Stimulated activated CD4-positive, alpha-beta T cell treated with anti-CD3 and anti-CD28 coated beads, TNF-alpha, amount 100 ng/mL, for 1 hour (primary cell): ENCODE measurements around the gene ZCCHC17.

ENCODE experiments used
- DNase-seq, 3 donors: peaks; one replicate each; pipeline ENCODE4 v3.0.0-alpha.2; 2020; ENCODE audit warnings: low read depth in 3 of 3, low spot score in 1 of 3

The ZCCHC17 gene

DNA sequence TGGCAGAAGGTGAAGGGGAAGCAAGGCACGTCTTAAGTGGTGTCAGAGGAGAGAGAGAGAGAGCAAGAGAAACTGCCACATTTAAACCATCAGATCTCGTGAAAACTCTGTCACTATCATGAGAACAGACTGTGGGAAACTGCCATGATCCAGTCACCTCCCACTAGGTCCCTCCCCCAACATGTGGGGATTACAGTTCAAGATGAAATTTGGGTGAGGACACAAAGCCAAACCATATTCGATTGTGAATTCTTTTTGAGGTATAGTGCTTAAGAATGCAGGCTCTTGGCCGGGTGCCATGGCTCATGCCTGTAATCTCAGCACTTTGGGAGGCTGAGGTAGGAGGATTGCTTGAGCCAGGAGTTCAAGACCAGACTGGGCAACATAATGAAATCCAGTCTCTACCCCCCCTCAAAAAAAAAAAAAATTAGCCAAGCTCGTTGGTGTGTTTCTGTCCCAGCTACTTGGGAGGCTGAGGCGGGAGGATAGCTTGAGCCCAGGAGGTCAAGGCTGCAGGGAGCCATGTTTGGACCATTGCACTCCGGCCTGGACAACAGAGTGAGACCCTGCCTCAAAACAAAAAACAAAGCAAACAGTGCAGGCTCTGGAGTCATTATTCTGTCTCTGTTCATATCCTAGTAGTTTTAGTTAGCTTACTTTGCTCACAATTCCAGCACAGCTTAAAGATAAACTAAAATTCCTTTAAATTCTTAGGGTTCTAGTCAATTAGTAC, 6.0 kb downstream of the ZCCHC17 start:
- DNase-seq: no peak

DNA sequence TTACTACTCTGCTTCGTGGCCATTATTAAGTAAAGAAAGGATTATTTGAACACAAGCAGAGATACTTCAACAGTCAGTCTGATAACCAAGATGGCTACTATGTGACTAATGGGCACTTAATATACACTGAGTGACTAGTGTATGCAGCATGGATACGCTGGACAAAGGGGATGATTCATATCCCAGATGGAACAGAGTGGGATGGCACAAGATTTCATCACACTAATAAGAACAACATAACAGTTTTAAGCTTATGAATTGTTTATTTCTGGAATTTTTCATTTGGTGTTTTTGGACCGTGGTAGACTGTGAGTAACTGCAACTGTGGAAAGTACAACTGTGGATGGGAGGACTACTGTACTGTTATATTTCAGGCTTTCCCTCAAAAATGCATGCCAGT, 9.4 kb downstream of the ZCCHC17 start:
- no peak for DNase-seq

DNA sequence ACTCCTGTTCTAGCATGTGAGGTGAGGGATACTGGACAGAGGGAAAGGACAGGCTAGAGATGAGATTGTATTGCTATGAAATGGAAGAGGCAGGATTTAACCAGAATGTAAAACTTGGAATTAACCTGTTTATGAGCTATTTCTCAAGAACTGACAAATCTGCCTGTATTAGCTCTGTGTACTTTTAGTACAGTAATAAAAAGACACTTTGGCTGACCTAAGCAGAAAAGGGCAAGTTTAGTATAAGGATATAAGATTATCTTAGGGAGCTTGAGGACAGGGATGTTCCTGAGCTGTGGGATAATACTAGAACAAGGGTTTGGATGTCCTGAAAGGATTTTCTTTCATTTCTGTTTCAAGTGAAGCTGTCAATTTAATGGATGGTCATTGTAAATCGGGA, 11.2 kb downstream of the ZCCHC17 start:
- no peak for DNase-seq

DNA sequence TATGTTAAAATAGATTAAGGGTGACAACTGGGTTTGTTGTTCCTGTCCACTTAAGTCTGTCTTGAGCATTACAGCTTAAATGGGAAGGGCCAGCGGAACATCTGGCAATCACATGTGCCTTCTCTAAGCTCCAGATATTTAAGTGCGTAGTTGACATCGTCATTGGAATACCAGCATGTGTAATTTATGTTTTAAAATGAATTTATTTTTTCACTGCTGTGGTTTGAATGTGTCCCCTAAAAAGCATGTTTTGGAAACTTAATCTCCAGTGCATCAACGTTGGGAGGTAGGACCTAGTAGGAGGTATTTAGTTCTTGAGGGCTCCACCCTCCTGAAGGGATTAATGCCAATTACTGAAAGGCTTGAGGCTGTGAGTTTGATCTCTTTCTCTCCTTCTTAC, 13.4 kb downstream of the ZCCHC17 start:
- no peak for DNase-seq

DNA sequence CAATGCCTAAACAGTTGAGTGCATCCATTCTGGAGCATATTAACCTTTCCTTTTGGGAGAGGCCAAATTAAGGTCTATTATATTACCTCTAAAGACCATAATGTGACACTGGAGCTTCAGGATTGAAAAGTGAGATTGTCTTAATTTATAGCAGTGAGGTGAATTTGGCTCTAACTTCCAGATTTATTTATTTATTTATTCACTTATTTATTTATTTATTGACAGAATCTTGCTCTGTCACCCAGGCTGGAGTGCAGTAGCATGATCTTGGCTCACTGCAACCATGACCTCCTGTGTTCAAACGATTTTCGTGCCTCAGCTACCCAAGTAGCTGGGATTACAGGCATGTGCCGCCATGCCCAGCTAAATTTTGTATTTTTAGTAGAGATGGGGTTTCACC, 19.1 kb downstream of the ZCCHC17 start:
- no peak for DNase-seq

DNA sequence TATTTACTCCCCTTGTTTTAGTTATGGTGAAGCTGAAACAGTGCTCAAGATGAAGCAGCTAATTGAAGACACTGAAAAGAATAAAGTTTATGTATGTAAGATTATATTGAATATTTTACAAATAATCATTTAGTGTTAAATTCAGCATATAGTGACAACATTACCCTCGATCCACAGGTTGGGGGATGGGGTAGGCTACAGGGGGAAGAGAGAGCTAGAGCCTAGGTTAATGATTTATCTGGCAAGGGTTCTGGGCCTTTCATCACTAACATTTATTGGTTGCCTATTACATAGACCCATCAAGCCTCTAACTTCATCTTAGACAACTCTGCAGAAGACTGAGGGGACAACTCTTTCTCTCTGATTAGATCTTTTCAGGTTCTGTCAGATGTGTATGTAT, 21.3 kb downstream of the ZCCHC17 start:
- no peak for DNase-seq

DNA sequence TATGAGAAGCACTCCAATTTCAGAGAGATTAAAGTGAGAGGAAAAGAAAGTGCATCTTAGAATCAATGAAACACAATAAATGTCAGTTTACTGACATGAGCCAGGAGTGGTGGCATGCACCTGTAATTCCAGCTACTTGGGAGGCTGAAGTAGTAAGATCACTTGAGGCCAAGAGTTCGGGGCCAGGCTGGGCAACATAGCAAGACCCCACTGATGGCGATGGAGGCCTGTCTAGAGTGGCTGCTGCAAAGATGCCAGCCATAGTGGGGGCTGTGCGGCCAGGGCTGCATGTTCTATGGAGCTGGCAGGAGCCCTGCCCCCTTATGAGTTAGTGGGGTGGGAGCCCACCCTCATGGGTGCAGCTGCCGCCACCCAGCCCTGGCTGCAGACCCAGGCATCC, 27.3 kb downstream of the ZCCHC17 start:
- no peak for DNase-seq

DNA sequence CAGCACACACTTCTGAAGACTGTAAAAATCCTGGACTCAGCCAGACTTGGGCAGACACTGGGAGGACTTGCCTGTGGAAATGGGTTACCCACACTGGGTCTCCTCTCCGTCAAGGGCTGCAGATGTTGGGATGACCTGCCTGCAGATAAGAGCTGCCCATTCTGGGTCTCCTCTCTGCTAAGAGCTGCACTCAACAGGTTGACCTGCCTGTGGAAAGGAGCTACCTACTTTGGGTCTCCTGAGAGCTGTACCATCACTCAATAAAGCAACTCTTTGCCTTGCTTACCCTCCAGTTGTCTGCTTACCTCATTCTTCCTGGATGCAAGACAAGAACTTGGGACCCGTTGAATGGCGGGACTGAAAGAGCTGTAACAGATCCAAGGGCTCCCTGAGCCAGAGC, 28.2 kb downstream of the ZCCHC17 start:
- no peak for DNase-seq

DNA sequence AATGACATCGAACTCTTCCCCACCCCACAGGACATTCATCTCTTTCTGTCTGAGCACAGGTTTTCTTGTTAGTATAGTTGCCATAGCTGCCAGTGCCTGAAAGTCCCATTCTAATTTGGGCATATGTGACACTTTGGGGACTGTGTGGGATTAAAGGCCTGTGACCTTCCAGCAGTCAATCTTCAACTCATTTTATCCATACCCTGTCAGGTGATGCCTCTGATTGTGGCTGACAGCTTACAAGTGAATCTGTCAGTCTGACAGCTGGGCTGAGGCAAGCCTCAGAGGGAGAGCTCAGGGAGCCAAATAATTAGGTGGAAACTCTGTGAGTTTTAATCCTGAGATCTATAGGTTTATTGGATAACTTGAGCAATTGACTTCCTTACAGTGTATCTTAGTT, 29.6 kb downstream of the ZCCHC17 start:
- no peak for DNase-seq

DNA sequence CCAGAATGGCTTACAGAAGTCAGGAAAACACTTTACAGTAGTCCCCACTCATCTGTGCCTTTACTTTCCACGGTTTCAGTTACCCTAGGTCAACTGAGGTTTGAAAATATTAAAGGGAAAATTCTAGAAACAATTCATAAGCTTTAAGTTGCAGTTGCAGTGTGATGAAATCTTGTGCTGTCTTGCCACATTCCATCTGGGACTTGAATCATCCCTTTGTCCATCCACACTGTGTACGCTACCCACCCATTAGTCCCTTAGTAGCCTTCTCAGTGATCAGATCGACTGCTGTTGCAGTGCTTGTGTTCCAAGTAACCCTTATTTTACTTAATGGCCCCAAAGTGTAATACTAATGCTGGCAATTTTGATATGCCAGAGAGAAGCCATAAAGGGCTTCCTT, 30.5 kb downstream of the ZCCHC17 start:
- no peak for DNase-seq

DNA sequence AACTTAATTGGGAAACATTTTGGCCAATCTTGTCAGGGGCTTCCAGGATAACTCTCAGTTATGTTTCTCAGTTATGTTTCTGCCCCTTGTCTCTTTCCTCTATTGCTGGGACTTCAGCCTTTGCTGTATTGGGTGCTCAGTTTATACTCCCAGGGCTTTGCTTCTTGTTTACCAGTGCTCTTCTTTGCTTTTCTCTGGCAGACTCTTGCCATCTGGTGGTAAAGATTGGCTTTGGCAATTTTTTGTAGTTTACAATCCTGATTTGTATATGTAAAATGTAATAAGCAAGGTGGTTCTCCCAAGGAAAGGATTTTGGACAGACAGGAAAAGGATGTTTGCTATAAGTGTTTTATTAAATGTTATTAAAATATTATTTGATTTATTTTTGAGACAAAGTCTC, 38.2 kb downstream of the ZCCHC17 start:
- DNase-seq: no peak

DNA sequence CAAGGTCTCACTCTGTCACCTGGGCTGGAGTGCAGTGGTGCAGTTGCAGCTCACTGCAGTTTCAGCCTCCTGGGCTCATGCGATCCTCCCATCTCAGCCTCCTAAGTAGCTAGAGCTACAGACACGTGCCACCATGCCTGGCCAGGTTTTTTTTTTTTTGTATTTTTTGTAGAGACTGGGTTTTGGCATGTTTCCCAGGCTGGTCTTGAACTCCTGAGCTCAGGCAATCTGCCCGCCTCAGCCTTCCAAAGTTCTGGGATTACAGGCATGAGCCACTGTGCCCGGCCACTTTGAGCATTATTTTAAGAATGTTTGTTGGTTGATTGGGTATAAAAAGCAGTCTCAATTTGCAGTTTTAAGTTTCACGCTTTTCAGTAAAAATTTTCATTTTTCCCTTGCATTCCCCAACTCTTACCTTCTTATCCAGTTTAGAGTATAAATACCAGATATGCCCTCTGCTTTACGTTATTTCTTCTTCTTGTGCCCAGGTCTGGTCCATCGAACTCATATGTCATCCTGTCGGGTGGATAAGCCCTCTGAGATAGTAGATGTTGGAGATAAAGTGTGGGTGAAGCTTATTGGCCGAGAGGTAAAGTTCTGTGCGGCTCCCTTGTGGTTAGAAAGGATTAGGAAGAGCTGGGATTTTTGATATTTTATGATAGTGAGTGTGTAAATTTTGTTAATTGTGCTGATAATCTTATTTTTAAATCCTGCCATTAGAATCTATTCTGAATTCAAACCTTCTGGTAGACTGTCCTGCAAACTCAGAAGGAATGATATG, 40.0 kb downstream of the ZCCHC17 start:
- DNase-seq: no peak

DNA sequence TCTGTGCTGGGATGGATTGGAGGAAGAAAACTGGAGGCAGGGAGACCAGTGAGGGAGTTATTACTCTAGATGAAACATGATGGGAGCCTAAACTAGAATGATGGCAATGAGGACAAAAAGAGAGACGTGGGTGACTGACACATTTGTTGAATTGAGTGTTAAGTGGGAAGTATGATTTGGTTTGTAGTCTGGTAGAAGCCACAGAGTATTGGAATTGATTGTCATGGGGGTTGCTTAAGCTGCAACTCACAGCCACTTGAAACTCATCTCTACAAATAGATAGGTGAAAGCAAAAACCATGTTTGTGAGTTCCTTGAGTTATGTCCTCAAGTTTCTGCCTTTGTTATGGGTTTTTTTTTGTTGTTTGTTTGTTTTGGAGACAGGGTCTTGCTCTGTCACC, 47.7 kb downstream of the ZCCHC17 start:
- no peak for DNase-seq

DNA sequence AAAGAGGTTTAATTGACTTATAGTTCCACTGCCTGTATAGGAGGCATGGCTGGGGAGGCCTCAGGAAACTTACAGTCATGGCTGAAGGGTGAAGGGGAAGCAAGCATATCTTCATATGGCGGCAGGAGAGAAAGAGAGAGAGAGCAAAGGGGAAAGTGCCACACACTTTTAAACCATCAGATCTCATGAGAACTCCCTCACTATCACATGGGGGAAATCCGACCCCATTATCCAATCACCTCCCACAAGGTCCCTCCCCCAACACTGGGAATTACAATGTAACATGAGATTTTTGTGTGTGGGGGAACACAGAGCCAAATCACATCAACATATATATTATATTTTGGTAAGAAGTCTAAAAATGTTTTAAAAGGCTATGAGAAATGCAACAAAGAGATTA, 48.8 kb downstream of the ZCCHC17 start:
- no peak for DNase-seq

DNA sequence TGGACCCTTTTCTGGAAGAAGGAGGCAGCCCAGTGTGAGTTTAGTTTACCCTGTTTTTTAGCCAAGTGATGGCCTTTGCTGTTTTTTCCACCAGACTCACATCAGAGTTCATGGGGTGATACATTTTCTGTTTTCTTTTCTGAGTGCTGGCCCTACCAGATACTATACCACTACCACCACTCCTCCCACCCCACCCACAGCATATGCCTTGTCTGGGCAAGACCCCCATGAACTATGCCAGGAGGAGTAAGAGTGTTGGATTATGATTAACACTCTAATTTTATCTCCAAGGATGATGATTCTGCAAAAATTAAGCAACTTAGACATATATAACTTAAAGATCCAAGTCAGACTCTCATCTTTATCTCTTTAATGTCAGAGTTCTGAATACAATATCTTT, 50.0 kb downstream of the ZCCHC17 start:
- no peak for DNase-seq

DNA sequence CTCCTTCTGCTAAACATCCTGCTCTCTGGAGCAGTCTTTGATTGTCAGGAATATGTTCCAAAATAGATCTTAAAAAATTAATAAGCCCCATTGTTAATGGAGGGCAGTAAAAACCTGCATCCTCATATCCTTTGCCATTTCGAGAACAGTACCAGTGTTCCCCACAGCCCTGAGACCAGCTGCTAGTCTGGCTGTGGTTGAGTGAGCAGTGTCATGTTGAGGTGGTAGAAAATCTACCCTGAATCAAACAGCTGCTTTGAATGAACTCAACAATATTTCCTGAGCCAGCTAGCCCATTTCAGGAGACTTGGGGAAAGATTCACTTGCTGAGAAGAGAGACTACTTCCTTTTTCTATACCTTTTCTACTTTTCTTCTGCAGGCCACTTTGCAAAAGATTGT, 51.6 kb downstream of the ZCCHC17 start:
- no peak for DNase-seq

DNA sequence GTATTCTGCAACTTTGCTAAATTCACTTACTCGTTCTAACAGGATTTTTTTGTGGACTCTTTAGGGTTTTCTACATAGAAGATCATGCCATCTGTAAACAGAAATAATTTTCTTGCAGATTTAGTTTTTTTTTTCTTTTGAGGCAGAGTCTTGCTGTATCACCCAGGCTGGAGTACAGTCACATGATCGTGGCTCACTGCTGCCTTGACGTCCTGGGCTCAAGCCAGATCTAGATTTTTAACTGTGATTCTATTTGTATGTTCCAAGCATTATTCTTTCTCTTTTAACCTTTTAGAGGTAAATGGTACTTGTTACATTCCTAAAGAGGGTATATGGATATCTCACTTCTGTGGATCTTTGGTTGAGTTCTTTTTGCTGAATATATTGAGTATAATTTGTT, 57.5 kb downstream of the ZCCHC17 start:
- DNase-seq: no peak

DNA sequence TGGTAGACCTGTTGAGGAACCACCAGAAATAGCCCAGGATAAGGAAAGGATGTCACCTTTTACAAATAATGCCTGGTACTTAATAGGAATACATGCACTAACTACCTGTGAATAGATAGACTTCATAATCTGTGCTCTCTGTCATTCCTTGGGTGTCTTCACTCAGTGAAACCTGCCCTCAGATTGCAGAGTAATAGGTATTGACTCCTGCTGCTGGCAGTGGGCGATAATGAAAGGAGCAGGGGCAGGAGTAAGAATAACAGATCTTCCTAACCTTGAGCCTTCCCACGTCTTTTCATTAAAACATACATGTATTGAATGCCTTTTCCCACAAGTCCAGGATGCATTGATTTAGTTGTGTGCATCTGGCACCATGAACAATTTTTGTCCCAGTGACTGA, 59.6 kb downstream of the ZCCHC17 start:
- no peak for DNase-seq

DNA sequence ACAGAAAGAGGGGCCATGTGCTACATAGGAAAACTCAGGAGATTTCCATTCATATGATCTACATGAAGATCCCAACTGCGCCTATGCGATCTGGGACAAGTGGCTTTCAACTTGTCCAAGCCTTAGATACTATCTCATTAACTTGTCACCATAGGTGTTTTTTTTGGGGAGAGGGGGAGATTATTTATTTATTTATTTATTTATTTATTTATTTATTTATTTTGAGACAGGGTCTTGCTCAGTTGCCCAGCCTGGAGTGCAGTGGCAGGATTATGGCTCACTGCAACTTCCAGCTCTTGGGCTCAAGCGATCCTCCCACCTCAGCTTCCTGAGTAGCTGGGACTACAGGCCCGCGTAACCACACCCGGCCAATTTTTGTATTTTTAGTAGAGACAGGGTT, 64.8 kb downstream of the ZCCHC17 start:
- DNase-seq: no peak

DNA sequence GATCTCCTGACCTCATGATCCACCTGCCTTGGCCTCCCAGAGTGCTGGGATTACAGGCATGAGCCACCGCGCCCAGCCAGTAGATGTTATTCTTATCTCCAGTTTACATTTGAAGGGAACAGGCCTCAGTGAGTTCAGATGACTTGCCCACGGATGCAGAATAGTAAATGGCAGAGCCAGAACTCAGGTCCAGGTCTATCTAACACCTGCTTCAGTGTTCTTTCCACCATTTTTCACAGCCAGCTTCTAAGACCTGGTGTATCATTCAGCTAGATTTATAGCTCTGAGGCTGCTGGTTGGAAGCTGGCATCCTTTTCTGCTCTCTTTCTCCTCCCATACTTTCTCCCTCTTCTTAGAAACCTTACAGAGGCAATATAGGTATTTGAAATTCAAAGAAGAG, 65.2 kb downstream of the ZCCHC17 start:
- no peak for DNase-seq

DNA sequence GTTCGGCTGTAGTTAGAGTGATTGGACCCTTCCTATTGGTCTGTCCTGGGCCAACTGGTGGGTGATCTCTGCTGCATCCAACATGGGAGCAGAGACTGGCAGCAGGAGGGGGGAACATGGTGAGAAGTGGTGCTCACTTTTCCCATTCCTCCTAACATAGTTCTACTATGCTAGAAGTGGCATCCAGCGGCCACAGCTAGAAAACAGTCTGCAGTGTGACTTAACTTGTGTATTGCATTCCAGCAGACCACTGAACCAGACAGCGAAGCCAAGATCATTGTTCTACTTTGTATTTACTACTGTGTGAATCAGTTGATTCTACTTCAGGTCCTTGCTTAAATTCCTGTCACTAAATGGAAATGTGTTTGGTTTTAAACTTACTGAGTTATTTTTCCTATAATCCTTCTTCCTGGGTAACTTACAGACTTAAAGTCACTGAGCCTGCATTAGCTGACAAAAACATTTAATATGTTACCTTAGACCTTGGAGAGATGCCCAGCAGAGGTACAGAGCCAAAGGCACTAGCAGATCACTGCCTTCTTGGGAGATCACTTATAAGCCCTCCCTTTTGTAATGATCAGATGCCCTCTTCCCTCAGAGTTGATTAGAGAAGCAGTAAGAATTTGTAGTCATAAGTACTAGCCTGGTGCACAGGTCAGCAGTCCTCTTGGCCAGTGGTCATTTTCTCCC, 67.9 kb downstream of the ZCCHC17 start:
- no peak for DNase-seq

DNA sequence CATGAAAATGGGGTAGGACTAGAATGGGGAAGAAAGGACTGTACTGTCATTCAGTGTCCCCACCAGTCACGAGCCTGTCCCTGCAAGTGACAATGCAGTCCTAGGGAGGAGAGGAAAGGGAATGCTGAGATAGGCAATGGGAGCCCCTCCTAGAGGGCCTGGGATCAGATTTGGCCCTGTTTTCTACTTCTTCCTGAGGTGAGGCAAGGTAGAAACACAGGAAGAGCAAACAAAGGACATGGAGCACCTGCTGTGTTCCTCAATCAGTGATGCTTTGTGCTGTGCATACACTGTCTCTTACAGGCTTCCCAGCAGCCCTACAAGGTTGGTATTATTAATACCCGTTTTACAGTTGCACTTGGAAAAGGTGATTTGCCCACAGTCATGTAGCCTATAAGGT, 70.0 kb downstream of the ZCCHC17 start:
- no peak for DNase-seq
